Measurements from ENCODE around the gene DVL2.
"Not testable (repeated sequence)": the region's sequence is repeated elsewhere in the genome, so short reads cannot be mapped to it uniquely, and the experiment has no call there.

Gene DVL2

GRCh38 chr17:7254511-7254910, 20.2 kb upstream of the DVL2 start:
- DNase-seq, result no peak

- DNase-seq, result no peak
Measured at GRCh38 chr17:7253082-7253481, 18.8 kb upstream of the DVL2 start.

- peak; percentile 87 for DNase-seq
Measured at GRCh38 chr17:7252176-7253043, 18.1 kb upstream of the DVL2 start, which contains the start of gene ELP5. Gene ELP5, plus strand, starts transcription at chr17:7252215. Its CDS starts 336 bp downstream, at chr17:7252551.

- DNase-seq, result peak; percentile 97
Measured at GRCh38 chr17:7251661-7252175, 17.4 kb upstream of the DVL2 start, which contains the start of gene CTDNEP1. Gene CTDNEP1, minus strand, starts transcription at chr17:7251734. Its CDS starts 438 bp downstream, at chr17:7251296.

- no peak for DNase-seq
Measured at GRCh38 chr17:7250695-7251627, 16.6 kb upstream of the DVL2 start.

- no peak for DNase-seq
Measured at GRCh38 chr17:7249830-7250229, 15.5 kb upstream of the DVL2 start.

- DNase-seq, result no peak
Measured at GRCh38 chr17:7249214-7249613, 14.9 kb upstream of the DVL2 start.

GRCh38 chr17:7248796-7249195, 14.5 kb upstream of the DVL2 start:
- no peak for DNase-seq

GRCh38 chr17:7246779-7247178, 12.5 kb upstream of the DVL2 start:
- no peak for DNase-seq

GRCh38 chr17:7243838-7244237, 9.5 kb upstream of the DVL2 start:
- not testable (repeated sequence) for DNase-seq

GRCh38 chr17:7243453-7243729, 9.1 kb upstream of the DVL2 start:
- no peak for DNase-seq

GRCh38 chr17:7242717-7243452, 8.6 kb upstream of the DVL2 start:
- DNase-seq, result peak; percentile 96

GRCh38 chr17:7241783-7242716, 7.7 kb upstream of the DVL2 start, which contains the start of gene GABARAP:
Gene GABARAP, minus strand, starts transcription at chr17:7242449. Its CDS starts 119 bp downstream, at chr17:7242330.
- peak; percentile 93 for DNase-seq

GRCh38 chr17:7241090-7241733, 6.9 kb upstream of the DVL2 start:
- DNase-seq, result no peak

GRCh38 chr17:7240375-7240774, 6.1 kb upstream of the DVL2 start:
- no peak for DNase-seq

- DNase-seq, result peak; percentile 99
Measured at GRCh38 chr17:7239091-7240027, 5.0 kb upstream of the DVL2 start, which contains the start of gene PHF23. Gene PHF23, minus strand, starts transcription at chr17:7239457. Its CDS starts 178 bp downstream, at chr17:7239279.

- peak; percentile 39 for DNase-seq
Measured at GRCh38 chr17:7238420-7239090, 4.2 kb upstream of the DVL2 start.

- peak; percentile 93 for DNase-seq
Measured at GRCh38 chr17:7237761-7238419, 3.6 kb upstream of the DVL2 start.

Measured in CD4-positive, alpha-beta T cell treated with Interleukin-17A for 4 hours (primary cell).